ENCODE measurements around the gene PLAC8L1. TPM values are rescaled to one million over a fixed set of nuclear protein-coding genes. Genes with fewer than 3 reads are reported as not detected.

Gene PLAC8L1
- total RNA-seq, 1 experiment from 2014 or later = 0.52 TPM

GRCh38 chr5:146111409-146111808, 6.0 kb upstream of the PLAC8L1 start:
- Histone ChIP-seq H3K4ac (ENCODE audit: low read depth, low read length) (no peak overlapping the region), H4K5ac (ENCODE audit: insufficient read length, low read depth, low read length) (no peak overlapping the region), H3K14ac (ENCODE audit: insufficient read depth, low read length) (no peak overlapping the region), H4K8ac (replicated peaks; ENCODE audit: insufficient read length, low read depth, low read length) (no peak overlapping the region), H4K20me1 (ENCODE audit: control insufficient read depth, insufficient read depth, insufficient read length) (no peaks in the 10 kb centered on the region), H3K56ac (ENCODE audit: insufficient read length, low read depth, low read length) (no peak overlapping the region), H3K9me3 (ENCODE audit: control insufficient read depth, low read depth, low read length) (no peaks in the 10 kb centered on the region), H2BK15ac (ENCODE audit: low read depth, low read length) (no peak overlapping the region), H3K27ac (ENCODE audit: insufficient read length, low read depth, low read length) (no peak overlapping the region), H2BK5ac (ENCODE audit: insufficient read length, low read length) (no peak overlapping the region), H3K9ac (ENCODE audit: extremely low read depth, insufficient read length, low read length) (no peak overlapping the region), H3K79me2 (ENCODE audit: insufficient read depth, low read length) (no peaks in the 10 kb centered on the region), H3K79me1 (ENCODE audit: insufficient read depth, low read depth, low read length, poor library complexity, severe bottlenecking) (no peaks in the 10 kb centered on the region), H3K23me2 (ENCODE audit: insufficient read length, low read depth, low read length, poor library complexity, severe bottlenecking) (no peaks in the 10 kb centered on the region), H2AK5ac (ENCODE audit: insufficient read length, low read length) (no peak overlapping the region), H4K91ac (ENCODE audit: insufficient read length, low read depth, low read length) (no peak overlapping the region), H2AFZ (ENCODE audit: low read length) (no peak overlapping the region), H2BK20ac (ENCODE audit: low read depth, low read length, poor library complexity, severe bottlenecking) (no peak overlapping the region), H3K4me1 (ENCODE audit: insufficient read depth, low read length) (no peaks in the 10 kb centered on the region), H3K23ac (ENCODE audit: insufficient read length, low read depth, low read length) (no peak overlapping the region), H2BK120ac (ENCODE audit: low read depth, low read length, poor library complexity, severe bottlenecking) (no peak overlapping the region), H3K27me3 (ENCODE audit: insufficient read depth, low read length) (no peaks in the 10 kb centered on the region), H3T11ph (ENCODE audit: low read length) (no peak overlapping the region), H3K4me2 (ENCODE audit: insufficient read depth, insufficient read length, low read length) (no peak overlapping the region), H3K18ac (ENCODE audit: insufficient read length, low read depth, low read length) (no peak overlapping the region), H2BK12ac (ENCODE audit: insufficient read length, low read depth, low read length) (no peak overlapping the region)
- Mint-ChIP-seq H3K4me1 (peaks cover 4 to 7% of the 10 kb centered on the region in 2 experiments; a peak in 1 of 4 replicates), H3K27ac (no peak overlapping the region), H3K4me3 (no peak overlapping the region), H3K36me3 (ENCODE audit: insufficient read depth in 1 of 3, low read depth in 3 of 3) (peaks cover 6 to 38% (median 30%) of the 10 kb centered on the region in 3 experiments; a peak in 6 of 7 replicates), H3K9me3 (no peaks in the 10 kb centered on the region), H3K27me3 (ENCODE audit: low read depth) (no peaks in the 10 kb centered on the region)
- no peak for DNase-seq
- no peak for TF ChIP-seq CTCF (conservative IDR thresholded peaks at IDR 0.05)
- no CpG with 5 or more reads among the region's 1 CpG for WGBS (ENCODE audit: extremely low coverage, insufficient read length, low lambda C conversion rate)
